Stimulated activated CD8-positive, alpha-beta memory T cell treated with anti-CD3 and anti-CD28 coated beads, Interleukin-15, amount 100 ng/mL, for 48 hours (primary cell): ENCODE data around the gene TRAF2.
A peak's percentile ranks its signal among the peaks of the same experiment; 100 is the strongest.
"Not testable (repeated sequence)": the region's sequence is repeated elsewhere in the genome, so short reads cannot be mapped to it uniquely, and the experiment has no call there.

ENCODE experiments used
- DNase-seq, 2 donors: peaks; one replicate each; pipeline ENCODE4 v3.0.0-alpha.2; 2020; ENCODE audit warnings: low read depth in 2 of 2

Gene TRAF2

DNA sequence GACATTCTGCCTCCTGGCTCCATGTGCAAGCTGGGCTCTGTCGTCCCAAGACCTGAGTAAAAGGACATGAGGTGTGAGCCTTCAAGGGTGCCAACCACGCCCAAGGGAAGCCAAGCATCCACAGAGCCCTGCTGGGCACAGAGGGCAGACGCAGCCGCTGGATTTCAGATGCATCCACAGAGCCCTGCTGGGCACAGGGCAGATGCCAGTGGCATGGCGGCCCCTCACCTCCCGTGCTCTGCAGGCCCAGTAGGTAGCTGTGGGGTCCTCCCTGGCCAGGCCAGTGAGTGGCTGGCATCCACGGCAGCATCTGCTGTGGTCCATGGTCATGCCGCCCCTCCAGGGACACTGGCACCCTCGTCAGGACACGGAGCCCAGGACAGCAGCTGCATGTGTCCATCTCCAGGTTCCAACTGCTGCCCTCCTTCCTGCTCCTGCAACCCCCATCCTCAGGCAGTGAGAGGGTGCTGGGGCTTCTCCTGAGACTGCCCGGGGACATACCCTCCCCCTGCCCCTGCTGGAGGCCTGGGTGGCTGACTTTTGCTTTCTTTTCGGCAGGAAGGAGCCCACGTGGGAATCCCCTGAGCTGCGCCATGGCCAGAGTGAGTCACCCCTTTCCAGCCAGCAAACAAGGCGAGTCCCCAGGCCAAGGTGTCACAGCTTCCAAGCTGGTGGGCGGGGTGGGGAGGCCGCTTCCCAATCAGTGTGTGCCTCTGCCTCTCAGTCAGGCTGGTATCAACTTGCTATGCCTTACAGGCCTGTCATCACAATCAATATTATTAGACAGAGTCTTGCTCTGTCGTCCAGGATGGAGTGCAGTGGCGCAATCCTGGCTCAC, 4.0 kb upstream of the TRAF2 start:
- peak; percentile 91 to 92 for DNase-seq

GRCh38 chr9:136882947-136883283, 3.4 kb upstream of the TRAF2 start:
- DNase-seq = not testable (repeated sequence)

GRCh38 chr9:136883670-136884069, 2.6 kb upstream of the TRAF2 start:
- DNase-seq = not testable (repeated sequence)

DNA sequence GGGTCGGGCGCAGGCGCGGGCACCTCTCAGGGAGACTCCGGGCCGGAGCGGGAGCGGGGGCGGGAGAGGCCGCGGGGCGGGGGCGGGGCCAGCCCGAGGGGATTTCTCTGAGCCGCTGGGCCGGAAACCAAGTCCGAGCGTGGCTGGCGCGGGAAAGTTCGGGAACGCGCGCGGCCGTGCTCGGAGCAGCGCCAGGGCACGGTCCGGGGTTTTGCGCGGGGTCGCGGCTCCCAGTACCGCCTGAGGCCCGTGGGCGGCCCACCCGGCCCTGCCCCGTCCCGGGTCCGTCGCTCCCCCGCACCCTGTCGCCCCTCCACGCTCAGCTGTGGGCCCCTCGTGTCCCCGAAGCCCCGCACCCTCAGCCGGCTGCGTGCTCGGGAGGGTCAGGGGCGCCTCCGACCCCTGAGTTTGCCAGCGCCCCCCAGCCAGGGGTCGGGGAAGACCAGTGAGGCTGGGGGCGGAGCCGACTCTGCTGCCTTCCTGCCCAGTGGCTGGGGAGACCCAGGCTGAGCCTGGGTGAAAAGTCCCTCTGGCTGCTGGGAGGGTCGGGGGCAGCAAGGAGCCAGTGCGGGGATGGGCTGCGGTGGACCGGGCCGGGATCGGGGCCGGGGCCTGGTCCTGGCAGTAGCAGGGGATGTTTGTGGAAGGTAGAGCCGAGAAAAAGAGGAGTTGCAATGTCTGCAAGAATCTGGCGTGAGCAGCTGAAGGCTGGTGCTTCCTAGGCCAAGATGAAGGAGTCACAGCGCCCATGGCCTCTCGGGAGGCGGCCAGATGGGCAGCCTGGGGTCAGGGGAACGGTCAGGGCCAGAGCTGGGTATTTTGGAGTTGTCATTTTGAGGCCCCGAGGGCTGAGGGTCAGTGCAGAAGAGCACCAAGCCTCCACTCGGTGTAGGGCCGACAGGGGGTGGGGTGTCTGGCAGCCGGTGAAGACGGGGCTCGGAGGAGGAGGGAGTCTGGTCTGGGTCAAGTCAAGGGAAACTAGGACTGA, 588 bp downstream of the TRAF2 start:
- no peak for DNase-seq

DNA sequence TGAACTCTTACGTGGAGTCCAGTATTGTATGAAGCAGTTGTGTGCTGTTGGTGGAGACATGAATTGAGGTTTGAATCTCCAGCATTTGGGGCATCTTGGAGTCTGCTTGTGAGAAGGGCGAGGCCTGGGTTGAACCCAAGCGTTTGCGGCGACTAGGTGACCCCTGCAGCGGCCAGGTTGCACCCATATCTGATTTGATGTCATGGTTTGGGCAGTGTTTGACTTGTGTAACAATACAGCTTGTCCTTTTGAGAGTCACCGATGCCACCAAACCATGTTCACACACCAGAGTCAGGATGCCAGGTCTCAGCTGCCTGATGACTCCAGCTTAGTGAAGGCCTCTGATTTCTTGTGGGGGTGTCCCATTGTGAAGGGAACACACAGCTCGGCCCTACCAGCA, 2.1 kb downstream of the TRAF2 start:
- DNase-seq = no peak

DNA sequence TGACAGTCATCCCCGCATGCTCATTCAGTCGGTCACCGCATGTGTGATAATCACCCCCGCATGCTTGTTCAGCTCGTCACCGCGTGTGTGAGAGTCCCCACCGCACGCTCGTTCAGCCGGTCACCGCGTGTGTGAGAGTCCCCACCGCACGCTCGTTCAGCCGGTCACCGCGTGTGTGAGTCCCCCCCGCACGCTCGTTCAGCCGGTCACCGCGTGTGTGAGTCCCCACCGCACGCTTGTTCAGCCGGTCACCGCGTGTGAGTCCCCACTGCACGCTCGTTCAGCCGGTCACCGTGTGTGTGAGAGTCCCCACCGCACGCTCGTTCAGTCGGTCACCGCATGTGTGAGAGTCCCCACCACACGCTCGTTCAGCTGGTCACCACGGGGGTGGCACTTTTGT, 3.5 kb downstream of the TRAF2 start:
- DNase-seq = no peak

GRCh38 chr9:136890661-136891060, 4.3 kb downstream of the TRAF2 start:
- DNase-seq = no peak

- no peak for DNase-seq
These were observed 9.7 kb downstream of the TRAF2 start for GRCh38 chr9:136896027-136896426.

DNA sequence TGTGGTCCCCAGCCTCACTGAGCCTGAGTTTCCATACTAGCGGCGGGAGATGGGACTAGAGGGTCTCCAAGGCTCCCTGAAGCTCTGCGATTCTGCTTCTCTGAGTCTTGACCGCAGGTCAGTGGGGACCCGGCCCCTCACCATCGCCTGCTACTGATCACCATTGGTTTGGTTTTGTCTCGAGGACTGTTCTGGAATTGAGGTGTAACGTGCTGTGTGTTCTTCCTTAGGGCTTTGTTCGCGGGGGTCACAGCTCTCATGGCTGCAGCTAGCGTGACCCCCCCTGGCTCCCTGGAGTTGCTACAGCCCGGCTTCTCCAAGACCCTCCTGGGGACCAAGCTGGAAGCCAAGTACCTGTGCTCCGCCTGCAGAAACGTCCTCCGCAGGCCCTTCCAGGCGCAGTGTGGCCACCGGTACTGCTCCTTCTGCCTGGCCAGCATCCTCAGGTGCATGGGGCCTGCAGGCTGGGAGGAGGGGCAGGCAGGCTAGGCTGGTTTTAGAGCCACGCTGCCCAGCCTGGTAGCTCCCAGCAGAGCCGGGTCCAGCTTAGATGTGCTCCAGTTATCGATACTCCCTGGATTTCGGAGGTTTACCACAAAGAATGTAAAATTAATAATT, 12.3 kb downstream of the TRAF2 start:
- no peak for DNase-seq

GRCh38 chr9:136899196-136899595, 12.9 kb downstream of the TRAF2 start:
- DNase-seq = no peak

DNA sequence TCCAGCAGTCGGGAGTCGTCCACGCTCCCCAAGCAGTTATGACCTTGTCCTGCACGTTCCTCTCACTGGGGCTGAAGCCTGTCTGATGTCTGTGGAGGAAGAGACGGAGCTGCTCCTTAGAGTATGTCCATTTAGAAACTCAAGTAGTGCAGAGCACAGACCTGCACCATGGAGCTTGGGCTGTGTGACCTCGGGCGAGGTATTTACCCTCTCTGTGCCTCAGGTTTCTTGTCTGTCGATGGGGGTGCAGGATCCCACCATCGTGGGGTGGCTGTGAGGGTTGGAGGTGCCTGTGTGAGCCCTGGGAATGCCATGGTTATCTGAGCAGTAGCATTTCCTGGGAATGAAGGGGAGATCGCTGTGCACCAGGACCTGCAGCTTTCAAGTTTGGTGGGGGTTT, 14.2 kb downstream of the TRAF2 start:
- DNase-seq = no peak

DNA sequence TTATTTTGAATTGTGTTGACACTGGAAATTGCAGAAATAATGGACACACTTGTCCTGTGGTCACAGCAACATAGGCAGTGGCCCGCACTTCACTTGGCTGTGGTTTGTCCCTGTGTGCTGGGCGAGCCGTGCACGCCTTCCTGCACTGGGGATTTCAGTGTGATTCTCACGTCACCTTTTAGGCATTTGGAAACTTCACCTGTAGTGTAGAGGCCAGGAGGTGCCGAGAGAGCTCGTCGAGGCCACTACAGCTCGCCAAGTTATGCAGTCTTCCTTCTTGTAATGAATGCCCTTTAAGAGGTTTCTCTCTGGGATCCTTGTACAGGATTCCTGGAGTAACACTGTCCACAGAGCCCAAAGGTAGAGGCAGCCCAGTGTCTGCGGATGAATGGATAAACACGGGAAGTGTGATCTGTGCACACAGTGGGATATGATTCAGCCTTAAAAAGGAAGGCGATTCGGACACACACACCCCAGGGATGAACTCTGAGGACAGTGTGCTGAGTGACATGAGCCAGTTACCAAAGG, 14.7 kb downstream of the TRAF2 start:
- no peak for DNase-seq

DNA sequence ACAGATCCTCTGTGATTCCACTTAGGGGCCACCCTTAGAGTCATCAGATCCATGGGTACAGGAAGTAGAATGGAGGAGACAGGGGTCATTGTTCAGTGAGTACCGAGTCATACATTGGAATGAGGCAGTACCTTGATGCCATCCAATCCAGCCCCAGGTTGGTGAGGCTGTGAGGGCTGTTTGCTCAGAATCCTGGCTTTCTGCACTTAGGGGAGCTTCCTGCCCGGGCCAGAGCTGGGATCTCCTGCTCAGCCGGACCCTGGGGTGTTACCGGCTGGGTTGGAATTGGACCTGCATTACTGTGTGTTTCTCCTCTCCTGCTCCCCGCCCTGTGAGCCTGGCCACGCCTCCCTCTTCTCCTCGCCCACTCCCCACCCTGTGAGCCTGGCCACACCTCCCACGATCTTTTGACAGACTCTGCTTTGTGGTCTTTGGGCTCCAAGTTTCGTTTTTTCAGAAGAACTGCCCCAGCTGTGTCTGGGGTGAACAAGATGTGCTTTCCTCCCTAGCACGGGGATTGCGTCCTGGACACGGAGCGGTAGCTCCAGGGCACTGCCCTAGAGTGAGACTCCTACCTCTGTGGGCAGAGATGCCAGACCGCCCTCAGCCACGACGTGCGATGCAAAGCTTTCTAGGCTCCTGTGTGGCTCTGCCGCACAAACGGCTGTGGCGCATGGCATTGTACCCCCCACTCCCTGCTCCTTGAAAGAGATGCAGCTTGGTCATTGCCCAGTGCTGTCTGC, 15.4 kb downstream of the TRAF2 start:
- DNase-seq = peak; percentile 67 to 73

- DNase-seq = peak; percentile 82
These were observed 16.0 kb downstream of the TRAF2 start for GRCh38 chr9:136902259-136902821.

GRCh38 chr9:136903041-136903554, 16.8 kb downstream of the TRAF2 start:
- DNase-seq = no peak

DNA sequence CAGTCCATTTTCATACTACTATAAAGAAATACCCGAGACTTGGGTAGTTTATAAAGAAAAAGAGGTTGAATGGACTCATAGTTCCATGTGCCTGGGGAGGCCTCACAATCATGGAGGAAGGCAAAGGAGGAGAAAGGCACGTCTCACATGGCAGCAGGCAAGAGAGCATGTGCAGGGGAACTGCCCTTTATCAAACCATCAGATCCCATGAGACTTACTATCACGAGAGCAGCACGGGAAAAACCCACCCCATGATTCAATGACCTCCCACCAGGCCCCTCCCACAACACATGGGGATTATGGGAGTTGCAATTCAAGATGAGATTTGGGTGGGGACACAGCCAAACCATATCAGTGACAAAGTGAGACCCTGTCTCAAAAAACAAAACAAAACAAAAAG, 19.9 kb downstream of the TRAF2 start:
- DNase-seq = no peak

- DNase-seq = no peak
These were observed 20.9 kb downstream of the TRAF2 start for GRCh38 chr9:136907011-136907914.

- DNase-seq = no peak
These were observed 24.0 kb downstream of the TRAF2 start for GRCh38 chr9:136910197-136910900.

DNA sequence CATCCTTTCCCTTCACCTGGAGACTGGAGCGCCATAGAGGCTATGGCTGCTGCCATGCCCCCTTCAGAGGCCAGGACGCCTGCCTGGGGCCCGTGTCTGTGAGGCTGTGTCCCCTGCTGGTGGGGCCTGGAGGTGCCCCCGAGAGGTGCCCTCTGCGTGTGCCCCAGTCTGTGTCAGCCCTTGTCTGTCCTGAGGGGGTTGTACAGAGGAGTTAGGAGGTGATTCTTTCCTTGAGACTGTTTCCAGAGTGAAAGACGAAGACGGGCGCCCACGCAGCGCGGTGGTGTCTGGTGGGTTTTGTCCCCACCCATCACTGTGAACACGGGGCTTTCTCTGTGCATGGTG, 24.6 kb downstream of the TRAF2 start:
- DNase-seq = no peak
